Measurements from ENCODE around the gene GABRG3.

The GABRG3 gene

GRCh38 chr15:27579738-27580137 lies 608.8 kb downstream of the GABRG3 start:
- no peak for DNase-seq (ENCODE audit: low read depth)

GRCh38 chr15:27582726-27583410 lies 611.9 kb downstream of the GABRG3 start:
- no peak for DNase-seq (ENCODE audit: low read depth)

GRCh38 chr15:27583651-27584050 lies 612.7 kb downstream of the GABRG3 start:
- DNase-seq (ENCODE audit: low read depth), result no peak

- no peak for DNase-seq (ENCODE audit: low read depth)
Measured at GRCh38 chr15:27585041-27585640, 614.2 kb downstream of the GABRG3 start.

GRCh38 chr15:27587810-27588209 lies 616.8 kb downstream of the GABRG3 start:
- no peak for DNase-seq (ENCODE audit: low read depth)

GRCh38 chr15:27589260-27589659 lies 618.3 kb downstream of the GABRG3 start:
- DNase-seq (ENCODE audit: low read depth), result no peak

GRCh38 chr15:27589782-27590181 lies 618.8 kb downstream of the GABRG3 start:
- no peak for DNase-seq (ENCODE audit: low read depth)
